Osteocyte (in vitro differentiated cells): ENCODE measurements around the gene CTNNA2. TPM values are rescaled to one million over a fixed set of nuclear protein-coding genes. Genes with fewer than 3 reads are reported as not detected.

Experiments
- DNase-seq: peaks from one replicate; pipeline ENCODE4 v3.0.0; 2021; ENCODE audit warnings: mixed read lengths; ENCODE audit not compliant: unreplicated experiment; ENCODE audit errors: extremely low spot score
- H3K27ac Mint-ChIP-seq: one replicate; pipeline ENCODE4 v1.8.0; 2021; ENCODE audit warnings: mild to moderate bottlenecking, mixed read lengths; ENCODE audit not compliant: unreplicated experiment
- H3K27me3 Mint-ChIP-seq: one replicate; pipeline ENCODE4 v1.8.0; 2021; ENCODE audit warnings: mixed read lengths; ENCODE audit not compliant: unreplicated experiment
- H3K36me3 Mint-ChIP-seq: one replicate; pipeline ENCODE4 v1.8.0; 2021; ENCODE audit warnings: mixed read lengths; ENCODE audit not compliant: unreplicated experiment
- H3K4me1 Mint-ChIP-seq: one replicate; pipeline ENCODE4 v1.8.0; 2021; ENCODE audit warnings: mixed read lengths; ENCODE audit not compliant: unreplicated experiment
- H3K4me3 Mint-ChIP-seq: one replicate; pipeline ENCODE4 v1.8.0; 2021; ENCODE audit warnings: mild to moderate bottlenecking, moderate library complexity, mixed read lengths; ENCODE audit not compliant: unreplicated experiment
- H3K9me3 Mint-ChIP-seq: one replicate; pipeline ENCODE4 v1.8.0; 2021; ENCODE audit warnings: mixed read lengths; ENCODE audit not compliant: unreplicated experiment
- total RNA-seq: library from RNA; stranded (reverse); gene quantifications from 2 replicates; pipeline ENCODE4 v1.2.1, GENCODE V29; 2021
- TF ChIP-seq, protein P1 (sequence below): fragments of 200-600 bp; sonication (generic); IDR thresholded peaks from 2 replicates; pipeline ENCODE4 v1.5.0; 2021; ENCODE audit warnings: antibody characterized with exemption, mild to moderate bottlenecking, moderate library complexity

Gene CTNNA2
- total RNA-seq, 1 donor from 2014 or later = not detected

- no peak overlapping the region for H3K27ac Mint-ChIP-seq
- H3K36me3 Mint-ChIP-seq = no peaks in the 10 kb centered on the region
Observed at GRCh38 chr2:79569048-79569447, 56.2 kb downstream of the CTNNA2 start.

GRCh38 chr2:79573895-79574674 is 61.2 kb downstream of the CTNNA2 start:
- H3K9me3 Mint-ChIP-seq = no peaks in the 10 kb centered on the region
- no peak overlapping the region for H3K27ac Mint-ChIP-seq
- no peaks in the 10 kb centered on the region for H3K27me3 Mint-ChIP-seq
- H3K4me1 Mint-ChIP-seq = no peaks in the 10 kb centered on the region
- DNase-seq = no peak
- TF ChIP-seq, protein P1, sequence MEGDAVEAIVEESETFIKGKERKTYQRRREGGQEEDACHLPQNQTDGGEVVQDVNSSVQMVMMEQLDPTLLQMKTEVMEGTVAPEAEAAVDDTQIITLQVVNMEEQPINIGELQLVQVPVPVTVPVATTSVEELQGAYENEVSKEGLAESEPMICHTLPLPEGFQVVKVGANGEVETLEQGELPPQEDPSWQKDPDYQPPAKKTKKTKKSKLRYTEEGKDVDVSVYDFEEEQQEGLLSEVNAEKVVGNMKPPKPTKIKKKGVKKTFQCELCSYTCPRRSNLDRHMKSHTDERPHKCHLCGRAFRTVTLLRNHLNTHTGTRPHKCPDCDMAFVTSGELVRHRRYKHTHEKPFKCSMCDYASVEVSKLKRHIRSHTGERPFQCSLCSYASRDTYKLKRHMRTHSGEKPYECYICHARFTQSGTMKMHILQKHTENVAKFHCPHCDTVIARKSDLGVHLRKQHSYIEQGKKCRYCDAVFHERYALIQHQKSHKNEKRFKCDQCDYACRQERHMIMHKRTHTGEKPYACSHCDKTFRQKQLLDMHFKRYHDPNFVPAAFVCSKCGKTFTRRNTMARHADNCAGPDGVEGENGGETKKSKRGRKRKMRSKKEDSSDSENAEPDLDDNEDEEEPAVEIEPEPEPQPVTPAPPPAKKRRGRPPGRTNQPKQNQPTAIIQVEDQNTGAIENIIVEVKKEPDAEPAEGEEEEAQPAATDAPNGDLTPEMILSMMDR = no peak
- H3K4me3 Mint-ChIP-seq = no peak overlapping the region
- H3K36me3 Mint-ChIP-seq = no peaks in the 10 kb centered on the region

More at GRCh38 chr2:79569048-79569447, 56.2 kb downstream of the CTNNA2 start:
- Mint-ChIP-seq H3K27me3 (no peaks in the 10 kb centered on the region), H3K4me1 (no peaks in the 10 kb centered on the region), H3K9me3 (peaks cover 6% of the 10 kb centered on the region), H3K4me3 (no peak overlapping the region)
- TF ChIP-seq, protein P1 = no peak
- DNase-seq = no peak

DNA sequence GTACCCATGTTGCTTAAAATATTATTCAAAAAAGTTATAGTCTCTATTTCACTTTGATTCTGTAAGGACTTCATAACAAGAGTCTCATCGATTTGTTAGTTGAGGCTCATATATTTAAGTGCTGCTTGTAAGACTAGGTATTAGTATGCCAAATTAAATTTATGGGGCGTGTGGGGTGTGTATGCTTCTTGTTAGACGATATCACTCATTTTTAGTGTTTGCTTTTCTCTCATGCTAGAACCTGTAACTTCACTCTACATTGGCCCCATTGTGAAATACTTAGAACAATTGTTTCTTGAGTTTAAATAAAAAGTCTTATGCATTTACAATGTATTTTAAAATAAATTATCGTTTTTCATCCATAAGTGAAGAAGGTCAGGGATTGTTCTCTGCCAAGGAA is 63.6 kb downstream of the CTNNA2 start:
- Mint-ChIP-seq H3K27ac (no peak overlapping the region), H3K27me3 (no peaks in the 10 kb centered on the region), H3K4me1 (no peaks in the 10 kb centered on the region), H3K36me3 (no peaks in the 10 kb centered on the region), H3K4me3 (no peak overlapping the region), H3K9me3 (no peaks in the 10 kb centered on the region)
- TF ChIP-seq, protein P1 = no peak
- no peak for DNase-seq

GRCh38 chr2:79578952-79579351 is 66.1 kb downstream of the CTNNA2 start:
- Mint-ChIP-seq H3K36me3 (no peaks in the 10 kb centered on the region), H3K4me1 (no peaks in the 10 kb centered on the region), H3K4me3 (no peak overlapping the region), H3K9me3 (no peaks in the 10 kb centered on the region), H3K27me3 (no peaks in the 10 kb centered on the region), H3K27ac (no peak overlapping the region)
- TF ChIP-seq, protein P1 = no peak
- no peak for DNase-seq

GRCh38 chr2:79580175-79580574 is 67.3 kb downstream of the CTNNA2 start:
- Mint-ChIP-seq H3K27ac (no peak overlapping the region), H3K36me3 (no peaks in the 10 kb centered on the region), H3K4me3 (no peak overlapping the region), H3K27me3 (no peaks in the 10 kb centered on the region), H3K4me1 (no peaks in the 10 kb centered on the region), H3K9me3 (no peaks in the 10 kb centered on the region)
- DNase-seq = no peak
- TF ChIP-seq, protein P1 = no peak
